Panc1 (cell line): Measurements from ENCODE around the gene ALK. TPM values are rescaled to one million over a fixed set of nuclear protein-coding genes. Genes with fewer than 3 reads are reported as not detected.

Experiments
- ATAC-seq: fragments of 200-7000 bp; cut with Tn5 transposase; 2 replicates; pipeline ENCODE4 v1.9.1; 2020; ENCODE audit warnings: mild to moderate bottlenecking, moderate library complexity
- BruUV-seq: library from RNA; stranded (reverse); fragments of 400-500 nt; replicated peaks from 2 replicates; lab custom pipeline; 2021; lab: Mats Ljungman, UMichigan
- CTCF ChIA-PET: fragments of 300-600 bp; sonication (Branson Sonifier 250); formaldehyde crosslinking; loops from one replicate; lab custom pipeline; 2022; ENCODE audit warnings: antibody characterized with exemption; lab: Charles Lee
- POLR2A ChIA-PET: fragments of 300-600 bp; sonication (Branson Sonifier 250); formaldehyde crosslinking; loops from one replicate; lab custom pipeline; 2022; ENCODE audit warnings: antibody characterized with exemption; lab: Charles Lee
- DNase-seq: peaks from one replicate; pipeline ENCODE4 v3.0.0-alpha.2; 2010; ENCODE audit warnings: low read depth, low spot score
- H3K27ac ChIP-seq: 2 replicates; pipeline ENCODE4 v1.5.1; 2011; ENCODE audit warnings: mild to moderate bottlenecking, low read length, inconsistent platforms
- H3K27me3 ChIP-seq: fragments of 200-500 bp; sonication (Bioruptor generic); 2 replicates; pipeline ENCODE4 v1.6.0; 2014; ENCODE audit warnings: low read length, inconsistent platforms; ENCODE audit not compliant: control insufficient read depth, insufficient read depth
- H3K36me3 ChIP-seq: fragments of 200-500 bp; sonication (Bioruptor generic); 2 replicates; pipeline ENCODE4 v1.5.1; 2014; ENCODE audit warnings: inconsistent platforms, mild to moderate bottlenecking, low read length, moderate library complexity; ENCODE audit not compliant: control insufficient read depth, insufficient read depth
- H3K4me1 ChIP-seq: 2 replicates; pipeline ENCODE4 v1.5.1; 2011; ENCODE audit warnings: inconsistent platforms, mild to moderate bottlenecking, low read length, moderate library complexity; ENCODE audit not compliant: control insufficient read depth, insufficient read depth
- H3K4me3 ChIP-seq, 2 experiments: 2 replicates each; pipeline ENCODE4 v1.5.1; 2011 to 2012; ENCODE audit warnings: low read depth in 2 of 2, low read length in 2 of 2, mild to moderate bottlenecking in 2 of 2, inconsistent platforms in 1 of 2, moderate library complexity in 1 of 2
- H3K9me3 ChIP-seq: fragments of 200-500 bp; sonication (Bioruptor generic); 2 replicates; pipeline ENCODE4 v1.5.1; 2014; ENCODE audit warnings: low read depth, mild to moderate bottlenecking, inconsistent platforms, low read length, moderate library complexity; ENCODE audit not compliant: control insufficient read depth, insufficient read depth
- CTCF ChIP-seq: fragments of 450-650 bp; IDR thresholded peaks from 2 replicates; pipeline ENCODE4 v1.5.1; 2017; ENCODE audit warnings: mild to moderate bottlenecking
- POLR2AphosphoS5 ChIP-seq: IDR thresholded peaks from 2 replicates; pipeline ENCODE4 v1.6.1; 2012; ENCODE audit warnings: mild to moderate bottlenecking, low read depth, low read length, moderate library complexity
- REST ChIP-seq, 2 experiments: IDR thresholded peaks; 2 replicates each; pipeline ENCODE4 v1.6.1; 2011 to 2012; ENCODE audit warnings: low read depth in 2 of 2, control low read depth in 1 of 2, low read length in 1 of 2, mild to moderate bottlenecking in 1 of 2, moderate library complexity in 1 of 2; ENCODE audit not compliant: insufficient read depth in 1 of 2
- SIN3A ChIP-seq: IDR thresholded peaks from 2 replicates; pipeline ENCODE4 v1.6.1; 2012; ENCODE audit warnings: low read depth, mild to moderate bottlenecking, low read length, moderate library complexity, borderline replicate concordance; ENCODE audit not compliant: insufficient read depth
- TCF7L2 ChIP-seq: IDR thresholded peaks from 2 replicates; pipeline ENCODE4 v1.6.1; 2011; ENCODE audit warnings: mild to moderate bottlenecking, low read depth, low read length, inconsistent platforms
- in situ Hi-C: cut with HindIII; loops from 2 replicates; pipeline ENCODE4 v1.10.0; 2016; ENCODE audit warnings: low sequenced_read_pairs, low pct_unique_long_range_greater_than_20kb
- intact Hi-C: fragments of 100-400 bp; cut with micrococcal nuclease; formaldehyde crosslinking; loops from one replicate; pipeline ENCODE4 v1.10.0; 2022; ENCODE audit not compliant: unreplicated experiment
- total RNA-seq: library from RNA; stranded (reverse); gene quantifications from one replicate; pipeline ENCODE4 v1.2.1, GENCODE V29; 2021; ENCODE audit not compliant: unreplicated experiment

The ALK gene
- total RNA-seq, 1 experiment from 2014 or later: not detected

- ATAC-seq: no peak
- H3K27ac ChIP-seq: no peak overlapping the region
- ChIA-PET CTCF (no interaction called here), POLR2A (no interaction called here)
- in situ Hi-C loops (no loop called here), intact Hi-C loops (no loop called here)
- TF ChIP-seq CTCF (no peak), REST (IDR thresholded peaks at IDR 0.05; ENCODE audit: insufficient read depth in 1 of 2, low read depth in 2 of 2, low read length in 1 of 2) (peak; percentile 44 to 51; a peak in 1 of 4 replicates)
- no peaks in the 10 kb centered on the region for H3K36me3 ChIP-seq
- peaks cover 19% of the 10 kb centered on the region for H3K27me3 ChIP-seq
- no peaks in the 10 kb centered on the region for H3K9me3 ChIP-seq
- no TSS peak for BruUV-seq
- H3K4me1 ChIP-seq: no peaks in the 10 kb centered on the region
- H3K4me3 ChIP-seq: no peak overlapping the region
- DNase-seq: no peak
Observed at GRCh38 chr2:29902356-29902755, 19.0 kb downstream of the ALK start.

GRCh38 chr2:29900971-29901633 lies 20.3 kb downstream of the ALK start:
- ATAC-seq: no peak
- POLR2A ChIA-PET: no interaction called here
- Histone ChIP-seq H3K27ac (no peak overlapping the region), H3K4me1 (no peaks in the 10 kb centered on the region), H3K36me3 (no peaks in the 10 kb centered on the region), H3K4me3 (no peak overlapping the region), H3K27me3 (peaks cover 23% of the 10 kb centered on the region), H3K9me3 (no peaks in the 10 kb centered on the region)
- no peak for DNase-seq
- TF ChIP-seq TCF7L2 (no peak), SIN3A (no peak), POLR2AphosphoS5 (no peak), CTCF (no peak), REST (IDR thresholded peaks at IDR 0.05; ENCODE audit: insufficient read depth in 1 of 2, low read depth in 2 of 2, low read length in 1 of 2) (no peak)
- no TSS peak for BruUV-seq
- CTCF ChIA-PET: no interaction called here
- in situ Hi-C loops: no loop called here
- intact Hi-C loops: no loop called here
